ENCODE results near the gene RASIP1.
"Not testable (repeated sequence)": the region's sequence is repeated elsewhere in the genome, so short reads cannot be mapped to it uniquely, and the experiment has no call there.

The RASIP1 gene

DNA sequence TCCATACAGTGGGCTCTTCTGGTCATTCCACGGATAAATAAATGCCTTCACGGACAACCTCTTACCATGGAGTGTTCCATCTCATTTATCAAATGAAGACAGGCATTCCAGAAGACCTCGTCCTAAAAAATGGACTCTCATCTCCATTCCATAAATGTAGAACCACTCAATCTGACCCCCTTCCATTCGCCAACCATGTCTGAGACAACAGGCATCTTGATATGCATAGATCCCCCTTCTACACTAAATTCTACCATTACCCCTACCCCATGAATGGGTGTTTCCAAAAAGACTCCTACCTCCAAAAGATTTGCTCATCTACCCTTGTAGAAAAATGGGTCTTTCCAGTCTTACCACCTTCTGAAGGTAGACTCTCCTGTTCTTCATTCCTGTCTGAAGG is 9.0 kb downstream of the RASIP1 start:
- no peak for DNase-seq

DNA sequence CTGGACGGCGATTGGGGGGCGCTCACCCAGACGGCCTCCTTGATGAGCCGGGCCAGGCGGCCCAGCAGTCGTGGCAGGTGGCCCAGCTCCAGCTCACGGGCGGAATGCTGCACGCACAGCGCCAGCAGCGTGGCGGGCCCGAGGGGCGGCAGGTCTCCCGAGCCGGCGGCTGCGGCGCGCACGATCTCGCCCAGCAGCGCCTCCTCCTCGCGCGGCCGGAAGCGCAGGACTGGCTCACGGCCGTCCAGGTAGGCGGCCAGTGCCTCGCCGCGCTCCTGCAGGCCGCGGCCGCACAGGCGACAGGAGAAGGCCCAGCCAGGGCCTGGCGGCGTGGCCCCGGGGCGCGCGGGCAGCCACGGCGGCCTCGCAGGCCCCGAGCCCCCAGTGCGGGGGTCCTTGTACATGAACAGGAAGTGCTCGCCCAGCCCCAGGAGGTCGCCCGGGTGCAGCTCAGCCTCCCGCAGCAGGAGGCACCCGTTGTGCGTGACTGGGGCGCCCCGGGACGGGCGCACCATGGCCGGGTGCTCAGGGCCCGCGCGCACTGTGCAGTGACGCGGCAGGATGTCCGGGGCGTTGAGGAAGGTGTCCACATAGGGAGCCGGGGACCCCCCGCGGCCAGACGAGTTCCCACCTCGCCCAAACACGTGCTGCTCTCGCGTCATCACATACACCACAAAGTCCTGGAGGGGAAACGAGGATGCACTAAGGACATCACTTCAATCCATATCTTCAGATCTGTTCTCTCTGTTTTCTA is 11.3 kb downstream of the RASIP1 start:
- no peak for DNase-seq

DNA sequence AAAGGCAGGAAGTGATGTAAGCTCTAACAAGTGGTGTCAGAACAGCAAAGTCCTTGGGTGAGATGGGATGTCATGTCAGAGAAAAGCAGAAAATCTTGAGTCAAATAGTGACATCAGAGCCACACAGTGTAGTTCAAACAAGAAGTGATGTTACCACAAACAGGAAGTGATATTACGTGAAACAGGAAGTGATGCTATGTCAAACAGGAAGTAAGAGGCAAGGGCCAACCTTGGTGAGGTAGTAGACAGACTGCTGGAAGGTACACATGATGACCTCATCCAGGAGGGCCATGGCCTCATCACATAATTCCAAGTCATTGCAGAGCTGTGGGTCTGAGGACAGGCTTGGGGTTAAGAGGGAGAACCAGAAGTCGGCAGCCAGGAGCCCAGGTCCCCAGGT is 13.9 kb downstream of the RASIP1 start:
- DNase-seq, result no peak

DNA sequence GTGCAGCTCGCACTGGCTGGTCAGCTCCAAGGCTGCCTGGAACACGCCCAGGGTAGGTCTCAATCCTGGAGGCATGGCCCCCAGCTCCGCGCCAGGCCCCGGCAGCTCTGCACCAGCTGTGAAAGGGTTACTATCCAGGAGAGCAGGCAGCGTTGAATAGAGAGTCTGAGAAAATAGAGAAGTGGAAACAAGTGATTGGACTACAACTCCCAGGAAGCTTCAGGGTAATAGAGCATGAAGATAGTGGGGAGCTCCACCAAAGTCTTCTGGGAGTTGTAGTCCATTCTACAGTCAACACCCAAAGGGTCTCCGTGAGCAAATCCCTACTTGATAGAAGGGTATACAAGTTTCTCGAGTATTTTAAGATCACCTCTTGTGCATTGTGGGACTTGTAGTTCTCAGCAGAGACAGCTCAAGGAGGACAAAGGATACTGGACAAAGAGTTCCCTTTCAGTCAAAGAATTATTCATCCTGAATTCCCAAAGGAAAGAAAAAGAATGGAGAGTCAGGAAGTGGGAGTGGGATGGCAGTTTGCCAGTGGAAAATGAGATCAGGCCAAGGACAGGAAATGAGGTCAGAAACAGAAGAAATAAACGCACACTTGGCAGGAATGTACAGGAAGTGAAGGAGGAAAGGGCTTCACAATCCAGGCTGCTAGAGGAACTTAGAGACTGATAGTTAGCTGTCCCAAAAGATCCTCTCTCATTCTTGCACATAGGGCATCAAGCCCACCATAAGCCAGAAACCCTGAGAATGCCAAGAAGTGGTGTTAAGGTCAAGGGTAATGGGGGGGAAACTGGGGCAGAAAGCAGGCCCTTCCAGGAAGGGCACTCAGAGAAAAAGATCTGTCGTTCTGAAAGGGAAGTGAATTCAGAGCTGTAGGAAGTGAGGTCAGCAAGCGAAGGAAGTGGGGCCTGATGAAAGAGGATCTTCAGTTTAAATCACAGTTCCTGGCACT is 15.3 kb downstream of the RASIP1 start:
- peak; percentile 52 for DNase-seq

DNA sequence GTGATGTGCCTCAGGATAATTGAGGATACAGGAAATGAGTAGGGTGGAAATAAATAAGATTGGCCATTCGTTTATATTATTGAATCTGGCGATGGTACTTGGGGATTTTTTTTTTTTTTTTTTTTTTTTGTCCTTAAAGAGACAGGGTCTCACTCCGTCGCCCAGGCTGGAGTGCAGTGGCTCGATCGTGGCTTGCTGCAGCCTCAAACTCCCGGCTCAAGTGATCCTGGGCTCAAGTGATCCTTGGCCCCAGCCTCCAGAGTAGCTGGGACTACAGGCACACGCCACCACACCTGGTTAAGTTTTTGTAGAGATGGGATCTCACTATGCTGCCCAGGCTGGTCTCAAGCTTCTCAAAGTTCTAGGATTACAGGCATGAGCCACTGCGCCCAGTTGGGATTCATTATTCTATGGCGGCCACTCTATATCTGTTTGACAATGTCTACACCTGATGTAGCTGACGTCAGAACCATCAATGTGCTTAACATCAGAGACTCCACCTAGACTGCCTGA is 18.2 kb downstream of the RASIP1 start:
- no peak for DNase-seq

DNA sequence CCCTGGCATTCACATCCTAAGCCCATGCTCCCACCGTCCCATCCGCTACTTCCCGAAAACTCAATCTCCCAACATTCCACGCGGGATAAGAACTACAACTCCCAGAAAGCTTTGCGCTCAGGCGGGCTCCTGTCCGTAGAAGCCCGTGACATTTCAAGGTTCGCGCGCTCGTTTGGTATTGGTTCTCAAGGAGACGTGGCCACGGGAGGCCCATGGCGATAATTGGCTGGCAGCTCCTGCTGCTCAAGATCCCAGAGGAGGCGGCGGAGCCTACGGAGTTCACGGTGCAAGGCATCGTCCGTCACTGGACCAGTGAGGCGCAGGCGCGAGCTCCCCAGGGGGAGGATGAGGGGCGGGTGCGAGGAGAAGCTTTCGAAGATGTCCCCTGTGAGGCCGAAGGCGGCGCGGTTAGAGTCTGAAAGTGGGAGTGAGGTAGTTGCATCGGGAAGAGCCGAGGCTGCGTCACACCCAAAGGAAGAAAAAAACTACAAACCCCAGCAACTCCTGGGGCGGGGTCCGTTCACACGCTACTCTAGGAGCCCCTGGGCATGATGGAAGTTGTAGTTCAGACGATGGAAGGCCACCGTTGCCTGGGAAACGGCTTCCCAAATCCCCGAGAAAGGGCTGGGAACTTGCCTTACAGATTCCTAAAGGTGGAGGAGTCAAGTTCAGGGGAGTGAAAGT is 19.7 kb downstream of the RASIP1 start:
- peak; percentile 98 for DNase-seq

DNA sequence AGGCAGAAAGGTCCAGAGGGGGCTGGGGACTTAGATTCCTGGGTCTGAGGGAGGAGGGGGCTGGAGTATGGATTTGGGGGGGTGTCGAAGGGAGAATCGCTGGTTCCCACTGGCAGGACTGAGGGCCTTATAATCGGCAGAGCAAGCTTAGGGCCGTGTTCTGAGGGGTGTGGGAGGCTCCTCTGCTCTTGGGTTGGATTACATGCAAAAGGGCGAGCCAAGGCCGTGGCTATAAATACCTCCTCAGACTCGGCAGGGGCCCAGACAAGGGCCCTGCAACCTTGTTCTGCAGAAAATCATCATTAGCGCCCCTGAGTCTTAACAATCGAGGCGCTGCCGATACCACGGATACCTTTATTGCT is 20.2 kb downstream of the RASIP1 start:
- no peak for DNase-seq

DNA sequence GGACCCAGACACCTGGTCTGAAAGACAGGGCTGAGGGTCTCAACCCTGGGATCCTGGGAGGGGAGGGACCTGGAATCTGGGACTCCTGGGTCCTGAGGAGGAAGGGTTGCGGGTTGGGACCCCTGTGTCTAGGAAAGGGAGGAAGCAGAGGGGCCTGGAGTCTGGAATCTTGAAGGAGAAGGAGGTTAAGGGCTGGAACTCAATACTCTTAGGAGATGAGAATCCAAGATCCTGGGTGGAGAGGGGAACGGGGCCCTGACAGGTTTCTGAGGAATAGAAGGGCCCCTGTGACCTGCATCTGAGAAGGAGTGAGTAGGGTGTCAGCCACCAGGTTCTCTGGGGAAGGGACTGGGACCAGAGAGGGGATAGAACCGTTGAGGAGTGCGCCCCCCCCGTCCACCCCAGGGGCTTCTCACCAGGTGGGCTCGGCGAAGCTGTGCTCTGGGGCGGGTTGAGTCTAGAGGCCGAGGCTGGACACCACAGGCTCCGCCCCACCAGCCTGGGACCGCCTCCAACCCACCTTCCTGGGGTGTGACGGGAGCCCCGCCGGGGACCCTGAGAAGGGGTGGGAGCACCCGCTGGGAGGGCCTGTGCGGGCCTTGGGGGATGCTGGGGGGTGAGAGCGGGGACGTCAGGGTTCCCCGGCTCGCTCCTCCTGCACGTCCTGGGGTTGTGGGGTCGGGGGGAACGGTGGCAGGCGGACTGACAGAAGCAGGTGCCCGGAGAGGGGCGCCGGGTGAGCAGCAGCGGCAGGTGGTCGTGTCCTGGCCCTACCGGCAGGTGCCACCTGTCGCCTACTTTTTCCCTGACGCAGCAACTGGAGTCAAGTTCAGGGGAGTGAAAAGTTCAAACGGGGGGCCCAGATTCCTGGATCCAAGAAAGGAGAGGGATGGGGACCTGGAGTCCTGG is 20.9 kb downstream of the RASIP1 start, which contains the start of gene MAMSTR:
Gene MAMSTR (minus strand): TSS at position 463 of the 909 bp plus-strand sequence. CDS start 694 bp downstream, outside the sequence.
- DNase-seq, result no peak

DNA sequence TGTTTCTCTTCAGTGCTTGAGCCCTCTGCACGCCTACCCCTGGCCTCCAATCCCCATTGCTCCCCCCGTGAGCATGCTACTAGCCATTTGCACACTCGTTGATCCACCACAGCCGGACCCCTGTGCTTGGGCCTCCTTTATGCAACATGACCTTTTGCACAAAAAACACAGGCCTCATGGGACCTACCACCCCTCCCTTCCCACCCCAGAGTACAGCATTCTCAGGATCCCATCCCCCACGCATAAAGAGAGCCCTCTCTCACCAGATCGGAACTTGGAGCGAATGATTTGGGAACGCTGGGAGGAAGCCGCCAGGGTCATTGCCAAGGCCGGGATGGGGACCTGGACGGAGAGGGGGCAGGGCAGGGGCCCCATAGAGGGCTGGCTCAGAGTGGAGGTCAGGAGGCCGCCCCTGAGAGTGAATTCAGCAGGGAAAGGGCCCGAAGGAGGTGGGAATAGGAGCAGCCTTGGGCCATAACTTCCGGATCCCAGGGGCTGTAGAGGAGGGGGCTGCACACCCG is 21.6 kb downstream of the RASIP1 start:
- DNase-seq, result no peak

DNA sequence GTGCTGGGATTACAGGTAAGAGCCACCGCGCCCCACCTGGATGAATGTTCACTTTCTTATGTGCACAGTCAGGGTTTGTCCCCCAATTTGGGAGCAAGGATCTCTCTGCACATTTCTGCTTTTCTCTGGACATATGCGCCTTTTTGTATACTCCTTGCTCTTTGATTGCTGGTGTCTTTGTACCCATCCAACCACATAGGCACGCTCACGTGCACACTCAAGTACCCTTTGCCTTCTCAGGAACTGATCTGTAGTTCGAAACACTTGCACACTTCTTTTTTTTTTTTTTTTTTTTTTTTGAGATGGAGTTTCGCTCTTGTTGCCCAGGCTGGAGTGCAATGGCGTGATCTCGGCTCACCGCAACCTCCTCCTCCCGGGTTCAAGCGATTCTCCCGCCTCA is 22.3 kb downstream of the RASIP1 start:
- DNase-seq, result not testable (repeated sequence)

DNA sequence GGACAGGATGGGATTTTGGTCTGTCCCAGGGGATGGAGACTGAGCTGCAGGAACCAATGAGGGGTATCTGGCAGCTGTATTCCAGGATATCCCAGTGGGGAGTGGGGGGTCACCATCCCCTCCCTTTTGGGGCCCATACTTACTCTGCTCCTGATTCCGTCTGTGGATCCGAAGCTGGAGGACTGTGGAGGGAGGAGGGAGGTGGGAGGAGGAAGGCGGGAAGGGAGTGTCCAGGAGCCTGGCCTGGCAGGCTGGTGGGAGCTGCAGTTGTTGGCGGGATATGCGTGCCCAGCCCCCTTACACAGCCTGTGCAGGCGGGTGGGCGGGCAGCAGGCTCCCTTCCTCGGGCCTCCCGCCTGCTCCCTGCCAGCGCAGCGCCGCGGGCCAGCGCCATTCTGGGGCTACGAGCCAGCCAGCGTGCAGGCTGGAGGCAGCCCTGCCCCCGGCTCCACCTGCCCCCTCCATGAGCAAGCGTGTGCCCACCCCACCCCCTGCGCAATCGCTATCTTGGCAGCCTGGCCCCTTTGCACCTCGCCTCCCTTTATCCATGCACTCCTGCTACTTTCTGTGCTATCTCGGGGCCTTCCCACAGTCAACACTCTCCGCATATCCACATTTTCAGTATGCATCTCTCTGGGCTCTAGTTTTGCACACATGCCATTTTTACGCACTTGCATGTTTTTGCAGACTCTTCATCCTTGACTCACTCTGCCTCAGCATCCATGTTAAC is 23.7 kb downstream of the RASIP1 start:
- peak; percentile 50 for DNase-seq

DNA sequence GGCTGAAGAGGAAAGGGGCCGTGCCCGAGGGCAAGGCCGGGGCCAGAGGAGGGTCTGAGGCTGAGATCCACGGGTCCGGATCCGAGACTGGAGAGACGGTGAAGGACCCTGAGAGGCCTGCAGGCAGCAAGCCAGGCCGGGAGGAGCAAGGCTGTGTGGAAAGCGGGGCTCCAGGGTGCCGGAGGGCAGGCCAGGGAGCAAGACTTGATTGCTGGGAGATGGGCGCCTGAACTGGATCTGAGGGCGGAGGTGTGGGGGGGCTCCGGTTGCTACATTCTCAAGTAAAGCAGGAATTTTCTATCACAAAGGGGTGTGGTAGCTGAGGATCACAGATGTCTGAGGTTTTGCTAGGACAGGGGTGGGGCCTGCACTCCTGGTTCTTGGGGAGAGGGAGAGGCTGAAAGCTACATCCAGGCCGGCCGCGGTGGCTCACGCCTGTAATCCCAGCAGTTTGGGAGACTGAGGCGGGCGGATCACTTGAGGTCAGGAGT is 24.7 kb downstream of the RASIP1 start:
- DNase-seq, result no peak

DNA sequence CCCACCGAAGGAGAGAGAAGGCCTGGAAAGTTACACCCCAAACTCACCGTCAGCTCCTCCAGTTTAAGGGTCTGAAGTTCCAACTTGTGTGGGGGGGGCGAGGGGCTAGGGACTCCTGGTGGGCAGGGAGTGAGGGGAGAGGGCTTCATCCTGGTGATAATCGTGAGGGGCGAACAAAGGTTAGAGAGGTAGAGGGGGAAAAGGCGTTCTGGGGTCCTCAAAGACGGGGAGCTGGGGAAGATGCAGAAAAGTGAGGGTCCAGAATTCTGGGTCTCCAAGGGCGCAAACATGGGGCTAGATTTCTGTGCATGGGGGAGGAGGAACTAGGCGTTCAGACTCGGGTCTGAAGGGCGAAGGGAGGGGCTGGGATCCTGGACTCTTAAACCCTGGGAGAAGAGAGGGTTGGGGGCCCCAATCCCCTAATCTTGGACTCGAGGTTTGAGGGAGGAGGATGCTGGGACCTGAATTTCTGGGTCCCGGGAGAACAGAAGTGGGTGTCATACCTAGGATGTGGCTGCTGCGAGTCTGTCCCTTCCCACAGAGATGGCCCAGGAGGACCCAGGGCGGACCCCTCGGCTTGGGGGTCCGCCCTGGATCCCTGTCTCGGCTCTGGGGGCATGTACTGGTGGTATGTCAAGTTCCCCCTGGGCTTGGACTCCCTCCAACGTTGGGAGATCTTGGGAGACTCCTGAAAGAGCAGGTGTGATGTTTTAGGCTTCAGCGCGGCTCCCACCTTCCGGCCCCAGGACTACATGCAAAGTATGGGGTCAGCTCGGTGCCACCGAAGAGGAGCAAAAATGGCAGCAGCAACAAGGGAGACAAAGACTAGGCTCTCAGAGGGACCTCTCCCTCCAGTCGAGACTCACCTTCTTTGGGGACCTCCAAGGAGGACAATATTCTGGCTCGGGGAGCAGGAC is 25.4 kb downstream of the RASIP1 start:
- no peak for DNase-seq

DNA sequence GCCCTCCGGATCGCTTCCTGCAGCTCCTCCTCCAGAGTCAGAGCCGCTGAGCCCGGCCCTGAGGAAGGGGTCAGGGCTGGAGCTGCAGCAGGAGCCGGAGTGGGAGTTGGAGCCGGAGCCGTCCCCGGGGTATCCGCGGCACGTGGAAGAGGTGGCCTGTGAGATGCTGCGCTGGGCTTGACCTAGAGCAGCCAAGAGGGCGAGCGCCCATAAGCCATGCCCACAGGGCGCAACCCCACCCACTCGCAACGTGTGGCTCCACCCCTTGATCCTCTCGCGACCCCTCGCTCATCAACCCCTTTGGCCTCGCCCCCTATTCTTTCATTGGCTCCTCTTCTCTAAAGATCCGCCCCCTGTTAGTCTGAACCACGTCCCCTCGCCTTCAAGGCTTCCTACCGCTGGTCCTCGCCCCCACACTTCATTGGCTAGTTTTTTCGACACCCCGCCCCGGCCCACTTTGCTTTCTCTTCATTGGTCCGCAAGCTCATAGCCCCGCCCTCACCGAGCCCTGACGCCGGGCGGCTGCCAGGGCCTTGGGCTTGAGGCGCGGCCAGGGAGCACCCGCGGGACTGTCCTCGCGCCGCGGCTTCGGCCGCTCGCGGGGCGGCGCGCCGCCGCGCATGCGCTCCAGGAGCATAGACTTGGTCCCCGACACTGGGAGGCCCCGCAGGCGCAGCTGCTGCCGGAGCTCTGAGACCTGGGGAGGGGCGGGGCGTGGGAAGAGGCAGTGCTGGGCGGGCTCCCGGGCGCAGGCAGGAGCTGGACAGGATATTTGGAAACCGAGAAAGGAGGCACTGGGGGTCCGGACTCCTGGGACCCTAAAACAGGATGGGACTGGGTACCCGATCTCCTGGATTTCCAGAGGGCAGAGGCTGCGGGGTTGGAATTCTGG is 26.3 kb downstream of the RASIP1 start:
- DNase-seq, result peak; percentile 100

DNA sequence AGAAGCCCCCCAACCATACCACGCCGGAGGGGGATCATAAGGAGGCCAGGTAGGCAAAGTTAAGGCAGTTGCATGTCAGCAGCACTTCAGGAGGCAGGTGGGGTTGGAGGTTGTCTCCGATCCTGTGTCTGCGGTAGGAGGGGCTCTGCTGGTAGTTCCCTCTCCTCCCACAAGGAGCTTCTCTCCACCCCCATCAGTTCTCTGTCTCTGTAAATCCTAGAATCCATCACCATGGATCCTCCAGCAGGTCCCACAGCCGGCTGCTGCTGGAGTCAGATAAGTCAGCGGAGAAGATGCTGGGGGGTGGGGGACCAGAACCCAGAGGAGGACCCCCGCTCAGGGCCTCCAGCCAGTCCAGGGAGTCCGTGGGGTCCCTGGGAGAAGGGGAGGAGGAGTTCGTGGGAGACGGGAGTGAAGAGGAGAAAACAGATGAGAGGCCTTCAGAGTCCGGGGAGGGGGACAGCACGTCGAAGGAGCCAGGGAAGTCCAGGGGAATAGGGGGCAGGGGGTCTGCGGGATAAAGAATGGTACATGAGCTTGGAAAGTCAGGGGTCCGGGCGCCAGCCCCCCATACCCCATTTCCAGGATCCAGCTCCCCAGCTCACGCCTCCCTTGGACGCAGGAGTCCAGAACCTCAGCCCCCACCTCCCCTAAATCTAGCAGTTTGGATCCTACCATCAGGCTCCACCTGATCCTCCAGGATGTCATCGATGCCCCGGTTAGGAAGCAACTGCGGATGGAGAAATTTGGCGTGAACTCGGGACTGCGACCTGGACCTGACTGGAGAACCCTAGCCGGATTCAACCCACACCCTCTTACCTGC is 27.2 kb downstream of the RASIP1 start:
- no peak for DNase-seq

DNA sequence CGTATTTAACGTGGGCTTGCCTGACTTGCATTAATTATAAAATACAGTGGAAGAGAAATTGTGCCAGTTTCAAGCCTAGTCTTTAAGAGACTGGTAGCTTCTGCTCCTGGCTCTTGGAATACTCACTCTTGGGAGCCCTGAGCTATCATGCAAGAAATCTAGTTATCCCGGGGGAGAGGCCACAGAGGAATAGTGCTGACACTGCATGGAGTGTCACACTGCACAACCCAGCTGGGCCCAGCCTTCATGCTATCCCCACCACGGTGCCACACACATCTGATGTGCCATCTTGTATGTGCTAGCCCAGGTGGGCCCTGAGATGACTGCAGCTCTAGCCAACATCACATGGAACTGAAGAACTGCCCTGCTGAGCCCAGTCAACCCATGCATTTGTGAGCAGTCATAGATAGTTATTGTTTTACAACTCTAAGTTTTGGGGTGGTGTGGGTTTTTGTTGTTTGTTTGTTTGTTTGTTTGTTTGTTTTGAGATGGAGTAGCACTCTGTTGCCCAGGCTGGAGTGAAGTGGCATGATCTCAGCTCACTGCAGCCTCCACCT is 29.2 kb downstream of the RASIP1 start:
- DNase-seq, result no peak

DNA sequence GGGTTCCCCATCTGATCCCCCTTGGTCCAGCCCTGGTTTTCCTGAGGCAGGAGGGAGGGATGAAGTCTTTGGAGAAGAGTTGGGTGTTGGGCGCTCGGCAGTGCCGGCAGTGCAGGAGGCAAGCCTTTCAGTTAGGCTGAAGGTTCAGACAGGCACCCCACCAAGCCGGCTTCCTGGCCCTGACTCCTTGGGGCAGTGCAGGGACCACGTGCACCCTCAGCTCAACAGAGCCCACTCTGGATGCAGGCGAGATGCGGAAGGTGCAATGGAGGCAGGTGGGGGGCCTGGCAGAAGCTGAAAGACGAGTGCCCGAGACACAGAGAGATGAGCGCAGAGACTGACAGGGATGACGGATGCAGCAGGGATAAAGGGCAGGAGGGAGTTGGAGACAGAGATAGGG is 31.9 kb downstream of the RASIP1 start:
- no peak for DNase-seq
